GM12878 (cell line): ENCODE results near the gene SNX8. TPM values are rescaled to one million over a fixed set of nuclear protein-coding genes. Genes with fewer than 3 reads are reported as not detected.
A peak's percentile ranks its signal among the peaks of the same experiment; 100 is the strongest.

Experiments used
- CBX5 ChIP-seq: sonication (generic); IDR thresholded peaks from 2 replicates; pipeline ENCODE4 v1.6.1; 2016; ENCODE audit warnings: low read depth, moderate library complexity, mild to moderate bottlenecking, inconsistent platforms
- CHD2 ChIP-seq: IDR thresholded peaks from 2 replicates; pipeline ENCODE4 v1.6.1; 2011; ENCODE audit warnings: low read depth, low read length, improper control_type of control experiment, borderline replicate concordance
- CHD4 ChIP-seq: fragments of 200-600 bp; sonication (generic); IDR thresholded peaks from 2 replicates; pipeline ENCODE4 v1.6.1; 2016; ENCODE audit warnings: mild to moderate bottlenecking
- CTCF ChIP-seq, 3 experiments: IDR thresholded peaks in 2 of 3; conservative IDR thresholded peaks in 1 of 3; 2 replicates each; pipeline ENCODE4 v1.5.1; 2011; ENCODE audit warnings: low read depth in 3 of 3, low read length in 3 of 3, mild to moderate bottlenecking in 3 of 3, control low read depth in 2 of 3, moderate library complexity in 2 of 3, inconsistent platforms in 1 of 3, mixed read lengths in 1 of 3; ENCODE audit not compliant: control insufficient read depth in 2 of 3, insufficient read depth in 1 of 3; ENCODE audit errors: extremely low read depth in 1 of 3
- E2F8 ChIP-seq: fragments of 450-650 bp; IDR thresholded peaks from 2 replicates; pipeline ENCODE4 v1.6.1; 2018; ENCODE audit warnings: mild to moderate bottlenecking, low read depth, moderate library complexity; ENCODE audit not compliant: partially characterized antibody
- EGR1 ChIP-seq, 2 experiments: IDR thresholded peaks; 1 replicate in 1 of 2; 2 replicates in 1 of 2; pipeline ENCODE4 v1.6.1; 2011 to 2012; ENCODE audit warnings: low read depth in 2 of 2, low read length in 2 of 2, borderline replicate concordance in 1 of 2, mild to moderate bottlenecking in 1 of 2, moderate library complexity in 1 of 2
- EP300 ChIP-seq, 2 experiments: fragments of 150-350 bp in 1 of 2; IDR thresholded peaks; 2 replicates each; pipeline ENCODE4 v1.6.1; 2011 to 2012; ENCODE audit warnings: low read depth in 2 of 2, low read length in 2 of 2, borderline replicate concordance in 1 of 2, improper control_type of control experiment in 1 of 2, inconsistent platforms in 1 of 2; ENCODE audit not compliant: control insufficient read depth in 1 of 2
- JUND ChIP-seq: IDR thresholded peaks from 2 replicates; pipeline ENCODE4 v1.6.1; 2012; ENCODE audit warnings: low read depth, mild to moderate bottlenecking, low read length, improper control_type of control experiment, moderate library complexity
- MLLT1 ChIP-seq: fragments of 450-650 bp; IDR thresholded peaks from 2 replicates; pipeline ENCODE4 v1.6.1; 2016; ENCODE audit warnings: mild to moderate bottlenecking
- NFYA ChIP-seq: IDR thresholded peaks from 2 replicates; pipeline ENCODE4 v1.6.1; 2011; ENCODE audit warnings: low read depth, mild to moderate bottlenecking, low read length, improper control_type of control experiment, borderline replicate concordance
- POLR2AphosphoS2 ChIP-seq: IDR thresholded peaks from 2 replicates; pipeline ENCODE4 v1.6.1; 2011; ENCODE audit warnings: low read depth, mild to moderate bottlenecking, low read length, improper control_type of control experiment, moderate library complexity
- POU2F2 ChIP-seq: IDR thresholded peaks from 3 replicates; pipeline ENCODE4 v1.6.1; 2011; ENCODE audit warnings: low read depth, mild to moderate bottlenecking, low read length, borderline replicate concordance
- RELB ChIP-seq: fragments of 450-650 bp; IDR thresholded peaks from 2 replicates; pipeline ENCODE4 v1.6.1; 2017; ENCODE audit warnings: low read depth, mild to moderate bottlenecking, moderate library complexity
- TAF1 ChIP-seq: IDR thresholded peaks from 2 replicates; pipeline ENCODE4 v1.6.1; 2011; ENCODE audit warnings: mild to moderate bottlenecking, low read depth, low read length, borderline replicate concordance
- TCF12 ChIP-seq: IDR thresholded peaks from 2 replicates; pipeline ENCODE4 v1.6.1; 2011; ENCODE audit warnings: low read depth, mild to moderate bottlenecking, low read length
- ZBED1 ChIP-seq: IDR thresholded peaks from 2 replicates; pipeline ENCODE4 v1.6.1; 2016; ENCODE audit warnings: borderline replicate concordance
- ZBTB33 ChIP-seq: fragments of 450-650 bp; IDR thresholded peaks from 2 replicates; pipeline ENCODE4 v1.6.1; 2017; ENCODE audit warnings: mild to moderate bottlenecking
- ZNF217 ChIP-seq: fragments of 450-650 bp; IDR thresholded peaks from 2 replicates; pipeline ENCODE4 v1.6.1; 2017; ENCODE audit warnings: antibody characterized with exemption, mild to moderate bottlenecking
- polyA plus RNA-seq, 11 experiments: library from polyadenylated mRNA; depleted of rRNA in 4 of 11; unstranded in 6 of 11; stranded (reverse) in 5 of 11; fragments of >200 nt; fragmentation: Nextera tagmentation in 4 of 11; fragmentation: Illumina TruSeq in 1 of 11; extraction: Ambion mirVana in 4 of 11; extraction: Trizol in 1 of 11; gene quantifications; 1 replicate in 1 of 11; 2 replicates in 10 of 11; pipeline versions ENCODE4 v1.2.1 to v1.2.3, GENCODE V29; 2011 to 2016; ENCODE audit warnings: inconsistent platforms in 2 of 11, missing spikeins in 2 of 11, low read depth in 1 of 11
- total RNA-seq, 4 experiments: library from RNA; depleted of rRNA in 3 of 4; stranded (reverse); fragments of >200 nt in 3 of 4; fragmentation: Illumina TruSeq in 1 of 4; extraction: Trizol in 1 of 4; gene quantifications; 2 replicates each; pipeline versions ENCODE4 v1.2.1 to v1.2.3, GENCODE V29; 2013 to 2021

Gene SNX8
- total and polyA plus RNA-seq, 10 of the 15 experiments (the other 5 are each of a cell fraction or from before 2014, with no cell fraction given), result 6.4 to 210 (median 97.6) TPM

- TF ChIP-seq E2F8 (peak; percentile 73), CHD4 (no peak), NFYA (no peak), EP300 (IDR thresholded peaks at IDR 0.05; ENCODE audit: borderline replicate concordance in 1 of 2, control insufficient read depth in 1 of 2, low read depth in 2 of 2, low read length in 2 of 2) (no peak), CHD2 (peak; percentile 100), TAF1 (peak; percentile 63; the same call in 1 of the 2 replicates), ZNF217 (no peak; the same call in 1 of the 2 replicates), MLLT1 (peak; percentile 51), TCF12 (no peak), CBX5 (no peak), RELB (0 out of 2 replicates have a peak, but pooled peaks have one; percentile 66), EGR1 (IDR thresholded peaks at IDR 0.05; ENCODE audit: borderline replicate concordance in 1 of 2, low read depth in 2 of 2, low read length in 2 of 2) (no peak), POU2F2 (peak; percentile 53; the same call in 2 of the 3 replicates), JUND (no peak), ZBTB33 (0 out of 2 replicates have a peak, but pooled peaks have one; percentile 50), CTCF (IDR thresholded peaks at IDR 0.05 in 2 of 3, conservative IDR thresholded peaks at IDR 0.05 in 1 of 3; ENCODE audit: control insufficient read depth in 2 of 3, extremely low read depth in 1 of 3, insufficient read depth in 1 of 3, low read depth in 3 of 3, low read length in 3 of 3) (no peak), ZBED1 (peak; percentile 90; the same call in 1 of the 2 replicates), POLR2AphosphoS2 (no peak; the same call in 1 of the 2 replicates)
Measured at GRCh38 chr7:2232766-2233520, 81.3 kb downstream of the SNX8 start, which contains the start of gene MAD1L1 (continued).
